Adipocyte (in vitro differentiated cells): Measurements from ENCODE around the gene SRPK2.
"Not testable (repeated sequence)": the region's sequence is repeated elsewhere in the genome, so short reads cannot be mapped to it uniquely, and the experiment has no call there.

ENCODE experiments used
- DNase-seq: peaks from one replicate; pipeline ENCODE4 v3.0.0-alpha.2; 2015; ENCODE audit warnings: low read depth
- H3K27me3 ChIP-seq: replicated peaks from 2 replicates; pipeline ENCODE4 v1.7.0; 2013; ENCODE audit warnings: mild to moderate bottlenecking, low read length, moderate library complexity; ENCODE audit not compliant: control insufficient read depth, insufficient read depth
- H3K36me3 ChIP-seq: 2 replicates; pipeline ENCODE4 v1.7.0; 2013; ENCODE audit warnings: low read length, mild to moderate bottlenecking, moderate library complexity; ENCODE audit not compliant: control insufficient read depth, insufficient read depth, severe bottlenecking
- H3K4me1 ChIP-seq: 2 replicates; pipeline ENCODE4 v1.7.0; 2013; ENCODE audit warnings: mild to moderate bottlenecking, low read length, moderate library complexity; ENCODE audit not compliant: control insufficient read depth, insufficient read depth
- H3K4me3 ChIP-seq: 2 replicates; pipeline ENCODE4 v1.7.0; 2013; ENCODE audit warnings: mild to moderate bottlenecking, low read length, moderate library complexity
- H3K9ac ChIP-seq: 2 replicates; pipeline ENCODE4 v1.7.0; 2013; ENCODE audit warnings: mild to moderate bottlenecking, low read length, moderate library complexity
- H3K9me3 ChIP-seq: 2 replicates; pipeline ENCODE4 v1.7.0; 2013; ENCODE audit warnings: mild to moderate bottlenecking, low read length, moderate library complexity; ENCODE audit not compliant: control insufficient read depth

Gene SRPK2

GRCh38 chr7:105270117-105270516, 118.6 kb downstream of the SRPK2 start:
- no peaks in the 10 kb centered on the region for H3K27me3 ChIP-seq
- H3K9ac ChIP-seq: peak overlapping the region; percentile 91
- H3K4me1 ChIP-seq: peaks cover 27% of the 10 kb centered on the region
- H3K36me3 ChIP-seq: no peaks in the 10 kb centered on the region
- H3K9me3 ChIP-seq: no peaks in the 10 kb centered on the region
- no peak overlapping the region for H3K4me3 ChIP-seq
- DNase-seq: no peak

- no peaks in the 10 kb centered on the region for H3K9me3 ChIP-seq
- no peaks in the 10 kb centered on the region for H3K27me3 ChIP-seq
- peak overlapping the region; percentile 88 for H3K4me3 ChIP-seq
- DNase-seq: no peak
- H3K4me1 ChIP-seq: peaks cover 27% of the 10 kb centered on the region
- no peaks in the 10 kb centered on the region for H3K36me3 ChIP-seq
- peak overlapping the region; percentile 91 for H3K9ac ChIP-seq
These were observed 119.3 kb downstream of the SRPK2 start for GRCh38 chr7:105269397-105269796.

- peak; percentile 80 for DNase-seq
- Histone ChIP-seq H3K4me1 (peaks cover 27% of the 10 kb centered on the region), H3K9me3 (no peaks in the 10 kb centered on the region), H3K4me3 (peak overlapping the region; percentile 88), H3K27me3 (no peaks in the 10 kb centered on the region), H3K36me3 (no peaks in the 10 kb centered on the region), H3K9ac (peak overlapping the region; percentile 91)
These were observed 120.0 kb downstream of the SRPK2 start for GRCh38 chr7:105268511-105269392.

- Histone ChIP-seq H3K27me3 (no peaks in the 10 kb centered on the region), H3K9me3 (no peaks in the 10 kb centered on the region), H3K9ac (peak overlapping the region; percentile 91), H3K36me3 (no peaks in the 10 kb centered on the region), H3K4me1 (peaks cover 27% of the 10 kb centered on the region), H3K4me3 (peak overlapping the region; percentile 88)
- peak; percentile 71 for DNase-seq
These were observed 120.7 kb downstream of the SRPK2 start for GRCh38 chr7:105268056-105268455.

GRCh38 chr7:105267244-105267643, 121.5 kb downstream of the SRPK2 start:
- peak overlapping the region; percentile 91 for H3K9ac ChIP-seq
- peak overlapping the region; percentile 88 for H3K4me3 ChIP-seq
- H3K36me3 ChIP-seq: no peaks in the 10 kb centered on the region
- peaks cover 27% of the 10 kb centered on the region for H3K4me1 ChIP-seq
- H3K27me3 ChIP-seq: no peaks in the 10 kb centered on the region
- no peaks in the 10 kb centered on the region for H3K9me3 ChIP-seq
- peak; percentile 8 for DNase-seq

- no peak for DNase-seq
- H3K4me1 ChIP-seq: peaks cover 29% of the 10 kb centered on the region
- H3K9ac ChIP-seq: no peak overlapping the region
- no peak overlapping the region for H3K4me3 ChIP-seq
- H3K36me3 ChIP-seq: no peaks in the 10 kb centered on the region
- H3K27me3 ChIP-seq: no peaks in the 10 kb centered on the region
- no peaks in the 10 kb centered on the region for H3K9me3 ChIP-seq
These were observed 124.0 kb downstream of the SRPK2 start for GRCh38 chr7:105264707-105265106.

- no peak overlapping the region for H3K9ac ChIP-seq
- H3K4me1 ChIP-seq: peaks cover 18% of the 10 kb centered on the region
- no peak overlapping the region for H3K4me3 ChIP-seq
- no peaks in the 10 kb centered on the region for H3K27me3 ChIP-seq
- no peak for DNase-seq
- no peaks in the 10 kb centered on the region for H3K36me3 ChIP-seq
- no peaks in the 10 kb centered on the region for H3K9me3 ChIP-seq
These were observed 127.0 kb downstream of the SRPK2 start for GRCh38 chr7:105261689-105262088.

- not testable (repeated sequence) for H3K4me3 ChIP-seq, H3K27me3 ChIP-seq, DNase-seq, H3K9me3 ChIP-seq, H3K36me3 ChIP-seq, H3K9ac ChIP-seq
- H3K4me1 ChIP-seq: peaks cover 16% of the 10 kb centered on the region
These were observed 128.4 kb downstream of the SRPK2 start for GRCh38 chr7:105260201-105260871.

- H3K27me3 ChIP-seq, H3K4me3 ChIP-seq, H3K9me3 ChIP-seq, H3K36me3 ChIP-seq, DNase-seq, H3K9ac ChIP-seq: not testable (repeated sequence)
- H3K4me1 ChIP-seq: peaks cover 16% of the 10 kb centered on the region
These were observed 129.8 kb downstream of the SRPK2 start for GRCh38 chr7:105258919-105259318.

GRCh38 chr7:105257338-105257737, 131.4 kb downstream of the SRPK2 start:
- no peak for DNase-seq

GRCh38 chr7:105256761-105257231, 131.9 kb downstream of the SRPK2 start:
- Histone ChIP-seq H3K4me1 (peaks cover 16% of the 10 kb centered on the region), H3K36me3 (no peaks in the 10 kb centered on the region), H3K9me3 (no peaks in the 10 kb centered on the region), H3K4me3 (no peak overlapping the region), H3K27me3 (no peaks in the 10 kb centered on the region), H3K9ac (no peak overlapping the region)
- DNase-seq: peak; percentile 56

More at GRCh38 chr7:105257338-105257737, 131.4 kb downstream of the SRPK2 start:
- Histone ChIP-seq H3K4me1 (peaks cover 16% of the 10 kb centered on the region), H3K9ac (no peak overlapping the region), H3K36me3 (no peaks in the 10 kb centered on the region), H3K27me3 (no peaks in the 10 kb centered on the region), H3K4me3 (no peak overlapping the region), H3K9me3 (no peaks in the 10 kb centered on the region)
